Upper lobe of right lung (tissue), 1 donor: Measurements from ENCODE around the gene ZNF652. TPM values are rescaled to one million over a fixed set of nuclear protein-coding genes. Genes with fewer than 3 reads are reported as not detected.

Source experiments
- ATAC-seq: fragments of 200-7000 bp; cut with Tn5 transposase; one replicate; pipeline ENCODE4 v1.9.1; 2020; ENCODE audit warnings: mild to moderate bottlenecking, moderate library complexity
- DNase-seq: peaks from one replicate; pipeline ENCODE4 v3.0.0-alpha.2; 2020
- H3K27ac ChIP-seq: fragments of 200-600 bp; one replicate; pipeline ENCODE4 v1.8.0; 2022
- H3K27me3 ChIP-seq: fragments of 200-600 bp; one replicate; pipeline ENCODE4 v1.8.0; 2022; ENCODE audit warnings: mild to moderate bottlenecking
- H3K36me3 ChIP-seq: fragments of 200-600 bp; one replicate; pipeline ENCODE4 v1.8.0; 2022
- H3K4me1 ChIP-seq: fragments of 200-600 bp; one replicate; pipeline ENCODE4 v1.8.0; 2022
- H3K4me3 ChIP-seq: fragments of 200-600 bp; one replicate; pipeline ENCODE4 v1.8.0; 2022; ENCODE audit warnings: mild to moderate bottlenecking
- H3K9me3 ChIP-seq: fragments of 200-600 bp; one replicate; pipeline ENCODE4 v1.8.0; 2022
- intact Hi-C: fragments of 100-400 bp; cut with DNase I; formaldehyde crosslinking; loops from one replicate; pipeline ENCODE4 v1.11.0; 2022
- total RNA-seq: library from RNA; stranded (reverse); fragmentation: NEBNext Ultra II Directional; extraction: Animal tissue kit (Norgen Biotek cat#: 25700); gene quantifications from one replicate; pipeline ENCODE4 v1.2.1, GENCODE V29; 2021
- TF ChIP-seq, protein P1 (sequence below): fragments of 200-600 bp; IDR thresholded peaks from one replicate; pipeline ENCODE4 v1.8.0; 2022; ENCODE audit warnings: antibody characterized with exemption
- donor health status: DM: no; HTN: yes; CAD: no; lungs with severe emphysema.

The ZNF652 gene
- total RNA-seq, 1 donor from 2014 or later: 49.8 TPM

DNA sequence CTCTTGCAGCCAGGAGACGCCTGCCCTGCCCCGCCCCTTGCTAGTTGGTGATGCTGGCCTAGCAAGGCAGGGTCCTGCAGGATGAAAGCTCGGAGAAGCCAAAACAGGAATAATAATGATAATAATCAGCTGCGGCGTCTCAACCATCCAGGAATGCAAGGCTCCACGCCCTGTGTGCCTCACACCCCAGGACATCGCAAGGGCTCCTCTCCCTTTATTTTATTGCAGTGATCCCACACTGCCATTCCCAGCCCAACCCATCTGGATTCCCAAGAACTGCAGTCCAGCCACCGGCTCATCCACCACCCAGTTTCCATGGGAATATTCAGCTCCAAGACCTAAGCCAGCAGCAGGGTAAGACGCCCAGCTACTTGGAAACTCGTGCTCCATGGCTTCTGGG lies 21.0 kb upstream of the ZNF652 start:
- intact Hi-C loops: no loop called here
- H3K36me3 ChIP-seq: no peaks in the 10 kb centered on the region
- no peak overlapping the region for H3K4me3 ChIP-seq
- H3K4me1 ChIP-seq: no peaks in the 10 kb centered on the region
- H3K9me3 ChIP-seq: no peaks in the 10 kb centered on the region
- ATAC-seq: no peak
- H3K27me3 ChIP-seq: no peaks in the 10 kb centered on the region
- no peak for DNase-seq
- TF ChIP-seq, protein P1, sequence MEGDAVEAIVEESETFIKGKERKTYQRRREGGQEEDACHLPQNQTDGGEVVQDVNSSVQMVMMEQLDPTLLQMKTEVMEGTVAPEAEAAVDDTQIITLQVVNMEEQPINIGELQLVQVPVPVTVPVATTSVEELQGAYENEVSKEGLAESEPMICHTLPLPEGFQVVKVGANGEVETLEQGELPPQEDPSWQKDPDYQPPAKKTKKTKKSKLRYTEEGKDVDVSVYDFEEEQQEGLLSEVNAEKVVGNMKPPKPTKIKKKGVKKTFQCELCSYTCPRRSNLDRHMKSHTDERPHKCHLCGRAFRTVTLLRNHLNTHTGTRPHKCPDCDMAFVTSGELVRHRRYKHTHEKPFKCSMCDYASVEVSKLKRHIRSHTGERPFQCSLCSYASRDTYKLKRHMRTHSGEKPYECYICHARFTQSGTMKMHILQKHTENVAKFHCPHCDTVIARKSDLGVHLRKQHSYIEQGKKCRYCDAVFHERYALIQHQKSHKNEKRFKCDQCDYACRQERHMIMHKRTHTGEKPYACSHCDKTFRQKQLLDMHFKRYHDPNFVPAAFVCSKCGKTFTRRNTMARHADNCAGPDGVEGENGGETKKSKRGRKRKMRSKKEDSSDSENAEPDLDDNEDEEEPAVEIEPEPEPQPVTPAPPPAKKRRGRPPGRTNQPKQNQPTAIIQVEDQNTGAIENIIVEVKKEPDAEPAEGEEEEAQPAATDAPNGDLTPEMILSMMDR: no peak
- H3K27ac ChIP-seq: no peak overlapping the region

GRCh38 chr17:49382556-49382955 lies 20.5 kb upstream of the ZNF652 start:
- Histone ChIP-seq H3K4me3 (no peak overlapping the region), H3K9me3 (no peaks in the 10 kb centered on the region), H3K27me3 (no peaks in the 10 kb centered on the region), H3K36me3 (no peaks in the 10 kb centered on the region), H3K27ac (no peak overlapping the region), H3K4me1 (no peaks in the 10 kb centered on the region)
- TF ChIP-seq, protein P1: no peak
- intact Hi-C loops: no loop called here
- ATAC-seq (no peak), DNase-seq (no peak)

- no peak overlapping the region for H3K27ac ChIP-seq
- no peaks in the 10 kb centered on the region for H3K9me3 ChIP-seq
- no peaks in the 10 kb centered on the region for H3K4me1 ChIP-seq
- H3K4me3 ChIP-seq: no peak overlapping the region
- intact Hi-C loops: no loop called here
- no peaks in the 10 kb centered on the region for H3K27me3 ChIP-seq
- H3K36me3 ChIP-seq: no peaks in the 10 kb centered on the region
- ATAC-seq (no peak), DNase-seq (no peak)
- TF ChIP-seq, protein P1: no peak
Observed at GRCh38 chr17:49381793-49382192, 19.7 kb upstream of the ZNF652 start.

- no peaks in the 10 kb centered on the region for H3K27me3 ChIP-seq
- TF ChIP-seq, protein P1: no peak
- no peaks in the 10 kb centered on the region for H3K36me3 ChIP-seq
- H3K4me3 ChIP-seq: no peak overlapping the region
- ATAC-seq (peak; percentile 79), DNase-seq (no peak)
- H3K4me1 ChIP-seq: no peaks in the 10 kb centered on the region
- H3K9me3 ChIP-seq: no peaks in the 10 kb centered on the region
- H3K27ac ChIP-seq: no peak overlapping the region
- intact Hi-C loops: no loop called here
Observed at GRCh38 chr17:49381033-49381432, 19.0 kb upstream of the ZNF652 start.

- H3K27me3 ChIP-seq: no peaks in the 10 kb centered on the region
- H3K27ac ChIP-seq: no peak overlapping the region
- H3K4me1 ChIP-seq: no peaks in the 10 kb centered on the region
- H3K36me3 ChIP-seq: no peaks in the 10 kb centered on the region
- no peak overlapping the region for H3K4me3 ChIP-seq
- TF ChIP-seq, protein P1: no peak
- intact Hi-C loops: no loop called here
- no peaks in the 10 kb centered on the region for H3K9me3 ChIP-seq
- DNase-seq (no peak), ATAC-seq (no peak)
Observed at GRCh38 chr17:49379926-49380325, 17.9 kb upstream of the ZNF652 start.

GRCh38 chr17:49378311-49378710 lies 16.3 kb upstream of the ZNF652 start:
- ATAC-seq (no peak), DNase-seq (no peak)
- Histone ChIP-seq H3K27ac (no peak overlapping the region), H3K27me3 (no peaks in the 10 kb centered on the region), H3K4me3 (no peak overlapping the region), H3K9me3 (no peaks in the 10 kb centered on the region), H3K4me1 (no peaks in the 10 kb centered on the region), H3K36me3 (no peaks in the 10 kb centered on the region)
- intact Hi-C loops: no loop called here
- TF ChIP-seq, protein P1: no peak
